Liver (tissue), 3 donors: ENCODE data around the gene CTDSP2.

Experiments used
- ATF3 ChIP-seq: IDR thresholded peaks from 2 replicates; pipeline ENCODE4 v1.6.1; 2016; ENCODE audit warnings: antibody characterized with exemption
- CTCF ChIP-seq: fragments of 150-350 bp; IDR thresholded peaks from 2 replicates; pipeline ENCODE4 v1.5.1; 2017; ENCODE audit warnings: improper control_type of control experiment, low read depth, low read length; ENCODE audit not compliant: missing input control
- EGR1 ChIP-seq, 2 donors: IDR thresholded peaks; 2 replicates each; pipeline ENCODE4 v1.6.1; 2016 to 2018; ENCODE audit warnings: antibody characterized with exemption in 2 of 2, low read depth in 2 of 2
- FOXA1 ChIP-seq: IDR thresholded peaks from 2 replicates; pipeline ENCODE4 v1.6.1; 2016; ENCODE audit warnings: antibody characterized with exemption
- HNF4G ChIP-seq: IDR thresholded peaks from 2 replicates; pipeline ENCODE4 v1.6.1; 2016; ENCODE audit warnings: antibody characterized with exemption
- MAX ChIP-seq: IDR thresholded peaks from 2 replicates; pipeline ENCODE4 v1.6.1; 2016; ENCODE audit warnings: antibody characterized with exemption
- REST ChIP-seq: IDR thresholded peaks from 2 replicates; pipeline ENCODE4 v1.6.1; 2016; ENCODE audit warnings: antibody characterized with exemption, mild to moderate bottlenecking
- SP1 ChIP-seq: IDR thresholded peaks from 2 replicates; pipeline ENCODE4 v1.6.1; 2018; ENCODE audit warnings: antibody characterized with exemption, mild to moderate bottlenecking
- donor health status: healthy.
- donor health status: healthy.

- TF ChIP-seq HNF4G: no peak
- TF ChIP-seq MAX: no peak
- TF ChIP-seq FOXA1: no peak
- no peak for TF ChIP-seq CTCF
- TF ChIP-seq ATF3: no peak
- TF ChIP-seq SP1: no peak
- TF ChIP-seq EGR1 (IDR thresholded peaks at IDR 0.05; ENCODE audit: low read depth in 2 of 2): no peak
- TF ChIP-seq REST: no peak
Measured at GRCh38 chr12:57806677-57807076, 39.9 kb downstream of the CTDSP2 start.
